ENCODE results near the gene UBE2QL1.
A peak's percentile ranks its signal among the peaks of the same experiment; 100 is the strongest.

Gene UBE2QL1

GRCh38 chr5:6522923-6523322 is 74.3 kb downstream of the UBE2QL1 start:
- FAIRE-seq = no peak
- no peak for DNase-seq (ENCODE audit: insufficient read length, low spot score)
- TF ChIP-seq PAX5 (IDR thresholded peaks at IDR 0.05; ENCODE audit: insufficient read depth, low read length, severe bottlenecking) (no peak), POU2F2 (IDR thresholded peaks at IDR 0.05; ENCODE audit: low read depth, low read length) (no peak), SPI1 (IDR thresholded peaks at IDR 0.05; ENCODE audit: low read depth, low read length) (no peak), POLR2A (IDR thresholded peaks at IDR 0.05; ENCODE audit: low read depth, low read length) (no peak), TAF1 (IDR thresholded peaks at IDR 0.05; ENCODE audit: low read depth, low read length) (no peak), POLR2AphosphoS5 (IDR thresholded peaks at IDR 0.05; ENCODE audit: low read depth, low read length) (no peak)

GRCh38 chr5:6525422-6525821 is 76.8 kb downstream of the UBE2QL1 start:
- FAIRE-seq (no peak), DNase-seq (ENCODE audit: insufficient read length, low spot score) (no peak)
- TF ChIP-seq PAX5 (IDR thresholded peaks at IDR 0.05; ENCODE audit: insufficient read depth, low read length, severe bottlenecking) (no peak), TAF1 (IDR thresholded peaks at IDR 0.05; ENCODE audit: low read depth, low read length) (no peak), POU2F2 (IDR thresholded peaks at IDR 0.05; ENCODE audit: low read depth, low read length) (no peak), POLR2A (IDR thresholded peaks at IDR 0.05; ENCODE audit: low read depth, low read length) (no peak), POLR2AphosphoS5 (IDR thresholded peaks at IDR 0.05; ENCODE audit: low read depth, low read length) (no peak), SPI1 (IDR thresholded peaks at IDR 0.05; ENCODE audit: low read depth, low read length) (no peak)

GRCh38 chr5:6525910-6526309 is 77.3 kb downstream of the UBE2QL1 start:
- TF ChIP-seq POLR2AphosphoS5 (IDR thresholded peaks at IDR 0.05; ENCODE audit: low read depth, low read length) = no peak
- TF ChIP-seq PAX5 (IDR thresholded peaks at IDR 0.05; ENCODE audit: insufficient read depth, low read length, severe bottlenecking) = no peak
- TF ChIP-seq POLR2A (IDR thresholded peaks at IDR 0.05; ENCODE audit: low read depth, low read length) = no peak
- no peak for TF ChIP-seq SPI1 (IDR thresholded peaks at IDR 0.05; ENCODE audit: low read depth, low read length)
- TF ChIP-seq TAF1 (IDR thresholded peaks at IDR 0.05; ENCODE audit: low read depth, low read length) = no peak
- TF ChIP-seq POU2F2 (IDR thresholded peaks at IDR 0.05; ENCODE audit: low read depth, low read length) = no peak
- no peak for FAIRE-seq
- peak; percentile 35 for DNase-seq (ENCODE audit: insufficient read length, low spot score)

DNA sequence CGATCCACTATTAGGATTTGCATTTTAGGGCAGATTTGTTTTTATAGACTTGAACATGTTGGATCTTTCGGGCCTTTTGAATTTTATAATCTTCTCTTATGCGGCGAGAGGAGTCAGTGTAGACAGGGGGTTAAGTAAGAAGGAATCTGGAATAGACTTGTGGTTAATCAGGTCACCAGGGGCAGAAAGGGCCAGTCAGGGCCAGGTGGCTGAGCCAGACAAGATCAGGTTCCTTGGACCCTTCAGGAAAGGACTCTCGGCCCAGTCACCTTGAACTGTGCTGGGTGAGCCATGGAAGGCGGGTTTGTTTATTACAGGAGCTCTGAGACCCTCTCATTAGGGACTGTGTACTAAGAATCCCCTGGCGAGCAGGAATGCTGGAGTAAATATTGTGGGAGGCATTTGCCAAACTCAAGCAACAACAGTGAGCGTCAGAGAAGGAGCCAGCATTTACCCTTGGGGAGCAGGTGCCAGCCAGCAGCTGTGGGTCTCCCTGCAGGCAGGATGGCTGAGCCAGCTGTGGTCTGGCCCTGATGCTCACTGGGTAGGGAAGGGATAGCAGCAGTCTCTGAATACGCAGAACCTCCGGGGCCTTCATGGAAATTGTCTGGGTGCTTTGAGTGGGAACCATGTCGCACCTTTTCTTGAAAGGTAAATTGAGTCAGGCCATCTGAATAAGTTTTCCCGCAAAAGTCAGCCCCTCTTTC is 79.2 kb downstream of the UBE2QL1 start:
- DNase-seq (ENCODE audit: insufficient read length, low spot score) = no peak
- FAIRE-seq = no peak
- TF ChIP-seq SPI1 (IDR thresholded peaks at IDR 0.05; ENCODE audit: low read depth, low read length) (no peak), POU2F2 (IDR thresholded peaks at IDR 0.05; ENCODE audit: low read depth, low read length) (no peak), PAX5 (IDR thresholded peaks at IDR 0.05; ENCODE audit: insufficient read depth, low read length, severe bottlenecking) (no peak), POLR2AphosphoS5 (IDR thresholded peaks at IDR 0.05; ENCODE audit: low read depth, low read length) (no peak), POLR2A (IDR thresholded peaks at IDR 0.05; ENCODE audit: low read depth, low read length) (no peak), TAF1 (IDR thresholded peaks at IDR 0.05; ENCODE audit: low read depth, low read length) (no peak)

DNA sequence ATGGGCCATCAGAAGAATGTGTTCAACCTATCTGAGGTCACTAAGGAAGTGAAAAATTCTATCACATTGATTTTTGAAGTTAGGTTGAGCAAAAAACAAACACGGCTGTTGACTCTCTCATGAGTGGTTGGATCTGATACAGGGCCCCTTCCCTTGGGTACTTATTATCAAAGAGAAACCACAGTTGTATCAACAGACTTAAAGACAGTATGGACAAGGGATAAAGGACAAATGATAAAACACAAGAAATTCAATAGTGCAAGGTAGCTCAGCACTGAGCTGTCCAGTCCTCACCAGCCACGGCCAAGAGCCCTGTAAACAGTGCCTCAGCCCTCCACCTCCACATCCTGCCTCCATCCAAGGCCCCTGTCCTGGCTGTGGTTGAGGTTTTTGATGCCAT is 86.9 kb downstream of the UBE2QL1 start:
- FAIRE-seq (no peak), DNase-seq (ENCODE audit: insufficient read length, low spot score) (no peak)
- TF ChIP-seq POLR2A (IDR thresholded peaks at IDR 0.05; ENCODE audit: low read depth, low read length) = no peak
- no peak for TF ChIP-seq SPI1 (IDR thresholded peaks at IDR 0.05; ENCODE audit: low read depth, low read length)
- TF ChIP-seq POU2F2 (IDR thresholded peaks at IDR 0.05; ENCODE audit: low read depth, low read length) = no peak
- no peak for TF ChIP-seq POLR2AphosphoS5 (IDR thresholded peaks at IDR 0.05; ENCODE audit: low read depth, low read length)
- no peak for TF ChIP-seq PAX5 (IDR thresholded peaks at IDR 0.05; ENCODE audit: insufficient read depth, low read length, severe bottlenecking)
- TF ChIP-seq TAF1 (IDR thresholded peaks at IDR 0.05; ENCODE audit: low read depth, low read length) = no peak

DNA sequence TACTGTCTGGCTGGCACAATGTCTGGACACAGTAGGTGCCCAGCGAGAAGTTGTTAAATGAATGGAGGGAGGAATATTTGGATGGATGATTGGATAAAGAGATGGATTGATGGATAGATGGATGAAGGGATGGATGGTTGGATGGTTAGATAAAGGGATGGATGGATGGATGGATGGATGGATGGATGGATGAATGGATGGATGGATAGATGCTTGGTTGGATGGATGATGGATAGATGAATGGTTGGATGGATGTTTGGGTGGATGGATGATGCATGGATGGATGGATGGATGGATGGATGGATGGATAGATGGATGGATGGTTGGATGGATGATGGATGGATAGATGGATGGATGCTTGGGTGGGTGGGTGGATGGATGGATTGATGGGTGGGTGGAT is 90.4 kb downstream of the UBE2QL1 start:
- FAIRE-seq = no peak
- TF ChIP-seq POU2F2 (IDR thresholded peaks at IDR 0.05; ENCODE audit: low read depth, low read length) = no peak
- no peak for TF ChIP-seq POLR2AphosphoS5 (IDR thresholded peaks at IDR 0.05; ENCODE audit: low read depth, low read length)
- no peak for TF ChIP-seq SPI1 (IDR thresholded peaks at IDR 0.05; ENCODE audit: low read depth, low read length)
- no peak for TF ChIP-seq POLR2A (IDR thresholded peaks at IDR 0.05; ENCODE audit: low read depth, low read length)
- TF ChIP-seq TAF1 (IDR thresholded peaks at IDR 0.05; ENCODE audit: low read depth, low read length) = no peak
- TF ChIP-seq PAX5 (IDR thresholded peaks at IDR 0.05; ENCODE audit: insufficient read depth, low read length, severe bottlenecking) = no peak

DNA sequence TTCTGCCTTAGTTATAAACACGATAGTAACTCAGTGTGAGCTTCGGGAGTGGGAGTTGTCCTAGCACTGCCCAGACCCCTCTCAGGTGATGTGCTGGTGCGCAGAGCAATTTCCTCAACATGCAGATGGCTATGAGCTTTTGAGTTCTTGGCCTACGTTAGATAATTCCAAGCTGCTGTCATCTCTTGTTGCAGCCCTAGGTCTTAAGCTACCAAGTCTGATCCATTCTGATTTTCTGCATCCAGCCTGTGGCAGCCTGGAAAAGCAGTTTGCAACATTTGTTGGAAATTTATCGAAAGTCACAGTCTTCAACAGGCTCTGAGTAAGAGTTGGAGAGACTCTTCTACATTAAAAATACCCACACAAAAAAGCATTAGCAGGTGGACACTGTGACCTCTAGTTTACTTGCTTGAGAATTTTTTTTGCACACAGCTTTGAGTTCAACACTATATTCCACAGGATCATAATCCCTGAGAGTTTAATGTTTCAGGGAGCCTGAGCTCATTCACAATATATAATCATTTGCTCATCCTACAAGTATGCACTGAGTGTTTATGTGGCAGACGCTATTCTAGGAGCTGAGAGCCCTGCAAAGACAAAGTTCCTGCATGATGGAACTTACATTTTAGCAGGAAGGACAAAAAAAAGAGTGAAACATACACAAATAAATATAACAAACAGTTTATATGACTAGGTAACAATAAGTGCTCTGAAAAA is 91.6 kb downstream of the UBE2QL1 start:
- no peak for TF ChIP-seq POLR2AphosphoS5 (IDR thresholded peaks at IDR 0.05; ENCODE audit: low read depth, low read length)
- no peak for TF ChIP-seq PAX5 (IDR thresholded peaks at IDR 0.05; ENCODE audit: insufficient read depth, low read length, severe bottlenecking)
- no peak for TF ChIP-seq SPI1 (IDR thresholded peaks at IDR 0.05; ENCODE audit: low read depth, low read length)
- TF ChIP-seq POLR2A (IDR thresholded peaks at IDR 0.05; ENCODE audit: low read depth, low read length) = no peak
- no peak for TF ChIP-seq POU2F2 (IDR thresholded peaks at IDR 0.05; ENCODE audit: low read depth, low read length)
- no peak for TF ChIP-seq TAF1 (IDR thresholded peaks at IDR 0.05; ENCODE audit: low read depth, low read length)
- no peak for DNase-seq (ENCODE audit: insufficient read length, low spot score)
- FAIRE-seq = no peak

More for the DNA sequence above, 90.4 kb downstream of the UBE2QL1 start:
- no peak for DNase-seq (ENCODE audit: insufficient read length, low spot score)

DNA sequence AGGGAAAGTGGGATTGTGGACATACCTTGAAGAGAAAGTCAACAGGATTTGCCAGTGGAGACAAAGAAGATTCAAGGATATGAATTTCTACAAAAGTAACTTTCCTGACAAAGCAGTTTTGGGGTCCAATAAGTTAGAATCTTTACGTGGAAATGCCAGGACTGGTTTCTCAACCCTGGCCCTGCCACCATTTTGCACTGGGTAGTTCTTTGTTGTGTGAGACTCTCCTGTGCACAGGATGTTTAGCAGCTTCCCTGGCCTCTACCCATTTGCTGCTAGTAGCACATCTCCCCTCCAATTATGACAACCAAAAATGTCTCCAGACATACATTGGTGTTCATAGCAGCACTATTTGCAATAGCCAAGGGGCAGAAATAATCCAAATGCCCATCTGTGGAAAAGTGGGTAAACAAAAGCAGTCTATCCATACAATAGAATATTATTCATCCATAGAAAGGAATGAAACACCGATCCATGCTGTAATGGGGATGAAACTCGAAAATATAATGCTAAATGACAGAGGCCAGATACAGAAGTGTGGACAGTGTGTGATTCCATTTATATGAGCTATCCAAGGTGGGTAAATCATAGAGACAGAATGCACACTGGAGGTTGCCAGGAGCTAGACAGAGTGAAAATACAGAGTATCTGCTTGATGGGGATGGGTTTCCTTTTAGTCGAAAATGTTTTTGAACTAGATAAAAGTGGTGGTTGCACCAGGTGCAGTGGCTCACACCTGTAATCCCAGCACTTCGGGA is 92.8 kb downstream of the UBE2QL1 start:
- FAIRE-seq = no peak
- TF ChIP-seq TAF1 (IDR thresholded peaks at IDR 0.05; ENCODE audit: low read depth, low read length) (no peak), SPI1 (IDR thresholded peaks at IDR 0.05; ENCODE audit: low read depth, low read length) (no peak), POLR2AphosphoS5 (IDR thresholded peaks at IDR 0.05; ENCODE audit: low read depth, low read length) (no peak), PAX5 (IDR thresholded peaks at IDR 0.05; ENCODE audit: insufficient read depth, low read length, severe bottlenecking) (no peak), POLR2A (IDR thresholded peaks at IDR 0.05; ENCODE audit: low read depth, low read length) (no peak), POU2F2 (IDR thresholded peaks at IDR 0.05; ENCODE audit: low read depth, low read length) (no peak)
- DNase-seq (ENCODE audit: insufficient read length, low spot score) = no peak

All from GM12891 (cell line).